OCI-LY3 (cell line): Measurements from ENCODE around the gene TBC1D5.
"Not testable (repeated sequence)": the region's sequence is repeated elsewhere in the genome, so short reads cannot be mapped to it uniquely, and the experiment has no call there.

Source experiments
- H2AFZ ChIP-seq: fragments of 200-600, 300-600 bp; shearing (Covaris generic); 2 replicates; pipeline ENCODE4 v1.6.0; 2014; ENCODE audit warnings: antibody characterized with exemption, low read depth, low read length
- H3K27ac ChIP-seq: fragments of 200-600, 300-600 bp; sonication (generic); 2 replicates; pipeline ENCODE4 v1.5.1; 2014; ENCODE audit warnings: mild to moderate bottlenecking, low read length, moderate library complexity, mixed read lengths
- H3K27me3 ChIP-seq: fragments of 200-600, 300-600 bp; sonication (generic); 2 replicates; pipeline ENCODE4 v1.6.1; 2014; ENCODE audit warnings: low read depth, low read length, mixed read lengths
- H3K36me3 ChIP-seq: fragments of 200-600, 300-600 bp; sonication (generic); replicated peaks from 2 replicates; pipeline ENCODE3; 2014; ENCODE audit warnings: low read depth, low read length, mixed read lengths
- H3K4me1 ChIP-seq: fragments of 300-600, 200-600 bp; sonication (generic); 2 replicates; pipeline ENCODE4 v1.6.1; 2014; ENCODE audit warnings: low read length, mixed read lengths
- H3K4me2 ChIP-seq: fragments of 200-600, 300-600 bp; sonication (generic); 2 replicates; pipeline ENCODE4 v1.6.1; 2014; ENCODE audit warnings: low read length, mixed read lengths
- H3K4me3 ChIP-seq: fragments of 300-600, 200-600 bp; sonication (generic); 2 replicates; pipeline ENCODE4 v1.5.1; 2014; ENCODE audit warnings: antibody characterized with exemption, mild to moderate bottlenecking, low read length, moderate library complexity
- H3K79me2 ChIP-seq: fragments of 300-600, 200-600 bp; shearing (Covaris generic); 2 replicates; pipeline ENCODE4 v1.6.1; 2014; ENCODE audit warnings: mild to moderate bottlenecking, low read length, mixed read lengths
- H3K9ac ChIP-seq: fragments of 300-600, 200-600 bp; shearing (Covaris generic); 2 replicates; pipeline ENCODE4 v1.6.0; 2014; ENCODE audit warnings: mild to moderate bottlenecking, low read length, moderate library complexity
- H3K9me3 ChIP-seq: fragments of 200-600, 300-600 bp; shearing (Covaris generic); 2 replicates; pipeline ENCODE4 v1.6.1; 2014; ENCODE audit warnings: low read length, mixed read lengths; ENCODE audit not compliant: insufficient read depth
- H4K20me1 ChIP-seq: fragments of 200-600, 300-600 bp; sonication (generic); 2 replicates; pipeline ENCODE4 v1.6.1; 2016; ENCODE audit warnings: low read length, mixed read lengths; ENCODE audit not compliant: insufficient read depth
- EZH2phosphoT487 ChIP-seq: fragments of 200-600 bp; shearing (Covaris generic); IDR thresholded peaks from 2 replicates; pipeline ENCODE4 v1.6.1; 2018; ENCODE audit warnings: antibody characterized with exemption, mixed run types, low read depth
- TF ChIP-seq, protein P1 (sequence below): fragments of 200-600, 300-600 bp; sonication (generic); IDR thresholded peaks from 2 replicates; pipeline ENCODE4 v1.5.1; 2014; ENCODE audit warnings: antibody characterized with exemption, low read length, low read depth

The TBC1D5 gene

DNA sequence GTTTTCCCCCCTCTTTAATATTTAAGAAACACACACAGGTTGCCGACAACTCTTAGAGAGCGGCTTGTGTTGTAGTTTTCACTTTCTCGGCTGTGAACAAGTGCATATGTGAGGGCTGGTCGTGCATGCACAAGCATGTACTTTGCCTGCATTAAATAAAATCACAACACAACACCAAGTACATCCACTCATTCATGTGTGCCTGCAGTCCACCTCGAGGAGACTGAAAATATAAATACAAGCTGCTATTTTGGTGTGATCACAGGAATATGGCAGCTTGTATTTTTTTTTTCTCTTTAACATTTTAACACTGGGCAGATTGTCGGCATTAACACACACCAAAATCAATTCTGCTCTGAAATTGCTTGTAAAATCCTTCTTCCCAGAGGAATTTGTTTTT lies 346.4 kb downstream of the TBC1D5 start:
- H3K4me3 ChIP-seq, result peak overlapping the region; percentile 73
- no peak for TF ChIP-seq EZH2phosphoT487
- TF ChIP-seq, protein P1, sequence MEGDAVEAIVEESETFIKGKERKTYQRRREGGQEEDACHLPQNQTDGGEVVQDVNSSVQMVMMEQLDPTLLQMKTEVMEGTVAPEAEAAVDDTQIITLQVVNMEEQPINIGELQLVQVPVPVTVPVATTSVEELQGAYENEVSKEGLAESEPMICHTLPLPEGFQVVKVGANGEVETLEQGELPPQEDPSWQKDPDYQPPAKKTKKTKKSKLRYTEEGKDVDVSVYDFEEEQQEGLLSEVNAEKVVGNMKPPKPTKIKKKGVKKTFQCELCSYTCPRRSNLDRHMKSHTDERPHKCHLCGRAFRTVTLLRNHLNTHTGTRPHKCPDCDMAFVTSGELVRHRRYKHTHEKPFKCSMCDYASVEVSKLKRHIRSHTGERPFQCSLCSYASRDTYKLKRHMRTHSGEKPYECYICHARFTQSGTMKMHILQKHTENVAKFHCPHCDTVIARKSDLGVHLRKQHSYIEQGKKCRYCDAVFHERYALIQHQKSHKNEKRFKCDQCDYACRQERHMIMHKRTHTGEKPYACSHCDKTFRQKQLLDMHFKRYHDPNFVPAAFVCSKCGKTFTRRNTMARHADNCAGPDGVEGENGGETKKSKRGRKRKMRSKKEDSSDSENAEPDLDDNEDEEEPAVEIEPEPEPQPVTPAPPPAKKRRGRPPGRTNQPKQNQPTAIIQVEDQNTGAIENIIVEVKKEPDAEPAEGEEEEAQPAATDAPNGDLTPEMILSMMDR, result no peak
- H3K27ac ChIP-seq, result peak overlapping the region; percentile 44
- H4K20me1 ChIP-seq, result no peaks in the 10 kb centered on the region
- H2AFZ ChIP-seq, result no peak overlapping the region
- H3K9ac ChIP-seq, result peak overlapping the region; percentile 33
- no peaks in the 10 kb centered on the region for H3K27me3 ChIP-seq
- peak overlapping the region; percentile 88 for H3K4me2 ChIP-seq
- peaks cover 2% of the 10 kb centered on the region for H3K36me3 ChIP-seq
- H3K79me2 ChIP-seq, result no peaks in the 10 kb centered on the region
- peaks cover 54% of the 10 kb centered on the region for H3K4me1 ChIP-seq
- H3K9me3 ChIP-seq, result no peaks in the 10 kb centered on the region

DNA sequence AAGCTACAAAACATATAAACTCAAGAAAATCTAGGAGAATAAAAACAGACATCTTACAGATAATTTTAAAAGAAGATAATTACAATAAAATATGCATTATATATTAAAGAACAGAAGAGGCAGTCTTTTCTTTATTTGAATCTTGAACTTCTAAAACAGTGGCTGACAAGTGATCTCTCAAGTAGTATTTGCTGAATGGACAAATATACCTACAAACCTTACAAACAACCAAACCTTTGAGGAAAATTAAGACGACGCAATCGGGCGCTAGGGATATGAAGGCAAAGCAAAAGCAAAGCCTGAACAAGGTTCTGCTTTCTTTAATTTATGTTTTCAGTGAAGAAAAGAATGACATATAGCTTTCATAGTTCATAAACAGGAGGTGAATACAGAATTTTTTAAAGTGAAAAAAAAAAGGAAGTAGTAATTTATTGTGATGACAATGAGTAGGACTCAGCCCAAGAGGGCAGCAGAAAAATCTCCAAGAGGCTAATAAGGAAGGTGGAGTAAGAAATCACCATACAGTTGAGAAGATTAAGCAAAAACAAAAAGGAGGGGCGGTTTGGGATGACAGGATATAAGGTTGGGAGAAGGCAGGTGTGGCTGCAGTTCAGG lies 347.8 kb downstream of the TBC1D5 start:
- Histone ChIP-seq H3K9me3 (no peaks in the 10 kb centered on the region), H3K79me2 (no peaks in the 10 kb centered on the region), H3K4me3 (no peak overlapping the region), H3K36me3 (peaks cover 2% of the 10 kb centered on the region), H3K4me1 (peaks cover 45% of the 10 kb centered on the region), H3K4me2 (no peak overlapping the region), H3K27me3 (no peaks in the 10 kb centered on the region), H3K27ac (no peak overlapping the region), H2AFZ (no peak overlapping the region), H3K9ac (no peak overlapping the region), H4K20me1 (no peaks in the 10 kb centered on the region)
- TF ChIP-seq, protein P1, result no peak
- no peak for TF ChIP-seq EZH2phosphoT487

DNA sequence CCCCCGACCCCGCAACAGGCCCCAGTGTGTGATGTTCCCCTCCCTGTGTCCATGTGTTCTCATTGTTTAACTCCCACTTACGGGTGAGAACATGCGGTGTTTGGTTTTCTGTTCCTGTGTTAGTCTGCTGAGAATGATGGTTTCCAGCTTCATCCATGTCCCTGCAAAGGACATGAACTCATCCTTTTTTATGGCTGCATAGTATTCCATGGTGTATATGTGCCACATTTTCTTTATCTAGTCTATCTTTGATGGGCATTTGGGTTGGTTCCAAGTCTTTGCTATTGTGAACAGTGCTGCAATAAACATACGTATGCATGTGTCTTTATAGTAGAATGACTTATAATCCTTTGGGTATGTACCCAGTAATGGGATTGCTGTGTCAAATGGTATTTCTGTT lies 349.9 kb downstream of the TBC1D5 start:
- not testable (repeated sequence) for H3K79me2 ChIP-seq, H3K27ac ChIP-seq, H4K20me1 ChIP-seq

DNA sequence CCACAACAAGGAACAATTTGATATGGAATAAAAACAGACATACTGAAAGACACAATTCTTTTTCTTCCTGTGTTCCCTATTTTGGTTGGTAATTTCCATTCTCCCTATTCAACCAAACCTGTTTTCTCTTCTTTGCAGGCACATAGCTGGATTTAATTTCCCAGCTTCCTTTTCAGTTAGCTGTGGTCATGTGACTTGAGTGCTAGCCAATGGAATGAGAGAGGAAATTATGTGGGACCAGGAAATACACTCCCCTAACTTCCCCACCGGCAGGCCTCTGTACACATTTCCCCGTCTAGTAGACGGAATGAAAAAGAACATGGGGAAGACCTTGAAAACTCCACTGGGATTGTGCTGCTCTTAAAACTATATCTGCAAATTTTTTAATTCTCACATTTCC lies 351.6 kb downstream of the TBC1D5 start:
- Histone ChIP-seq H3K79me2 (no peaks in the 10 kb centered on the region), H3K9ac (no peak overlapping the region), H3K4me1 (peaks cover 13% of the 10 kb centered on the region), H3K36me3 (peaks cover 2% of the 10 kb centered on the region), H3K9me3 (no peaks in the 10 kb centered on the region), H3K4me2 (no peak overlapping the region), H4K20me1 (no peaks in the 10 kb centered on the region), H2AFZ (no peak overlapping the region), H3K27ac (no peak overlapping the region), H3K27me3 (no peaks in the 10 kb centered on the region), H3K4me3 (no peak overlapping the region)
- TF ChIP-seq, protein P1, result no peak
- TF ChIP-seq EZH2phosphoT487, result no peak

More for the DNA sequence above, 349.9 kb downstream of the TBC1D5 start:
- H3K9me3 ChIP-seq, H3K36me3 ChIP-seq, H3K4me3 ChIP-seq, H3K9ac ChIP-seq, H3K4me2 ChIP-seq, H2AFZ ChIP-seq, H3K27me3 ChIP-seq: not testable (repeated sequence)
- peaks cover 25% of the 10 kb centered on the region for H3K4me1 ChIP-seq

DNA sequence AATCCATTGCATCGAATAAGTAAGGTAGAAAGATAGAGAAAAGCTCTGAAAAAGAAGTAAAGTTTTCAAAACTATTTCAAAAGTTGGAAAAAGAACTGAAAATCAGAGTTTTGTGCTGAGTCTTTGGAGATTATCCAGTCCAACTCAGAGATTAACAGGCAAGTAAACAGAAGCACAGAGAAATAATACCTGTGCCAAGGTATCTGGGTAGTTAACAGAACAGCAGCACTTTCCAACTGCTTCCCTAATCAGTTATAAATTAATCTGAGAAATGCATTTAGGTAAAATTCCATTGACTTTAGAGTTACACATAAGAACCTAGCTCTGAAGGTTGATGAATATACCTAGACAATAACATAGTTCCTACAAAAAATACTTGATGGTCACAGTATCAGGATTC lies 355.3 kb downstream of the TBC1D5 start:
- Histone ChIP-seq H4K20me1 (no peaks in the 10 kb centered on the region), H3K9ac (no peak overlapping the region), H3K4me3 (no peak overlapping the region), H3K4me2 (no peak overlapping the region), H3K9me3 (no peaks in the 10 kb centered on the region), H3K27ac (no peak overlapping the region), H3K27me3 (no peaks in the 10 kb centered on the region), H2AFZ (no peak overlapping the region), H3K36me3 (peaks cover 2% of the 10 kb centered on the region), H3K79me2 (no peaks in the 10 kb centered on the region), H3K4me1 (no peaks in the 10 kb centered on the region)
- no peak for TF ChIP-seq EZH2phosphoT487
- TF ChIP-seq, protein P1, result no peak
